Right atrium auricular region (tissue), 2 donors: Measurements from ENCODE around the gene PRH2. TPM values are rescaled to one million over a fixed set of nuclear protein-coding genes. Genes with fewer than 3 reads are reported as not detected.

Experiments used
- DNase-seq: peaks from one replicate; pipeline ENCODE4 v3.0.0-alpha.2; 2019; ENCODE audit warnings: low spot score
- H3K27ac ChIP-seq, 2 donors: fragments of 200-600 bp; sonication (generic); 1 replicate in 1 of 2; 2 replicates in 1 of 2; pipeline ENCODE4 v1.5.1; 2016 to 2019
- H3K27me3 ChIP-seq, 2 donors: fragments of 200-600 bp; sonication (generic); one replicate each; pipeline versions ENCODE4 v1.5.1 to v1.6.0; 2017 to 2019
- H3K36me3 ChIP-seq: fragments of 200-600 bp; sonication (generic); one replicate; pipeline ENCODE4 v1.5.1; 2016
- H3K4me1 ChIP-seq, 2 donors: fragments of 200-600 bp; sonication (generic); one replicate each; pipeline versions ENCODE4 v1.5.1 to v1.6.0; 2017 to 2019
- H3K4me3 ChIP-seq, 2 donors: fragments of 200-600 bp; sonication (generic); 1 replicate in 1 of 2; 2 replicates in 1 of 2; pipeline ENCODE4 v1.5.1; 2017 to 2019; ENCODE audit warnings: mild to moderate bottlenecking in 1 of 2, moderate library complexity in 1 of 2
- H3K9me3 ChIP-seq, 2 donors: fragments of 200-600 bp; sonication (generic); one replicate each; pipeline ENCODE4 v1.5.1; 2019
- total RNA-seq, 2 donors: library from RNA; depleted of rRNA; stranded (reverse); fragments of >200 nt; gene quantifications; one replicate each; pipeline ENCODE4 v1.1.0, GENCODE V29; 2016
- TF ChIP-seq, protein P1 (sequence below), 2 donors: fragments of 200-600 bp; sonication (generic); IDR thresholded peaks; one replicate each; pipeline ENCODE4 v1.5.1; 2019; ENCODE audit warnings: antibody characterized with exemption in 2 of 2

Gene PRH2
- total RNA-seq, 2 donors from 2014 or later: not detected

DNA sequence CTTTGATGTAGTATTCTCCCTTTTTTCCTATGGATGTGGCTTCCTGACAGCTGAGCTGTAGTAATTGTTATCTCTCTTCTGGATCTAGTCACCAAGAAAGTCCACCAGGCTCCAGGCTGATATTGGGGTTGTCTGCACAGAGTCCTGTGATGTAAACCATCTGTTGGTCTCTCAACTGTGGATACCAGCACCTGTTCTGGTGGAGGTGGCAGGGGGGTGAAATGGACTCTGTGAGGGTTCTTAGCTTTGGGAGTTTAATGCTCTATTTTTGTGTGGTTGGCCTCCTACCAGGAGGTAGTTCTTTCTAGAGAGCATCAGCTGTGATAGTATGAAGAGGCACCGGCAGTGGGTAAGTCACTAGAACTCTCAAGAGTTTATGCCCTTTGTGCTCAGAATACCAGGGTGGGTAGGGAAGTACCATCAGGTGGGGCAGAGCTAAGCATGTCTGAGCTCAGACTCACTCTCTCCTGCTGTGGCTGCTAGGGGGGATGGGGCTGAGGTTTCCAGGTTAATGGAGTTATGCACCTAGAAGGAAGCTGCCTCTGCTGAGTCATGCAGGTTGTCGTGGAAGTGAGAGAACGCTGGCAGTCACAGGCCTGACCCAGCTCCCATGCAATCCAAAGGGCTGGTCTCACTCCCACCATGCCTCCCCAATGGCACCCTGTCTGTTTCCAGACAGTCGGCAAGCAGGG, 13.0 kb downstream of the PRH2 start:
- H3K27ac ChIP-seq: no peak overlapping the region
- no peaks in the 10 kb centered on the region for H3K4me1 ChIP-seq
- H3K4me3 ChIP-seq: no peak overlapping the region
- TF ChIP-seq, protein P1, sequence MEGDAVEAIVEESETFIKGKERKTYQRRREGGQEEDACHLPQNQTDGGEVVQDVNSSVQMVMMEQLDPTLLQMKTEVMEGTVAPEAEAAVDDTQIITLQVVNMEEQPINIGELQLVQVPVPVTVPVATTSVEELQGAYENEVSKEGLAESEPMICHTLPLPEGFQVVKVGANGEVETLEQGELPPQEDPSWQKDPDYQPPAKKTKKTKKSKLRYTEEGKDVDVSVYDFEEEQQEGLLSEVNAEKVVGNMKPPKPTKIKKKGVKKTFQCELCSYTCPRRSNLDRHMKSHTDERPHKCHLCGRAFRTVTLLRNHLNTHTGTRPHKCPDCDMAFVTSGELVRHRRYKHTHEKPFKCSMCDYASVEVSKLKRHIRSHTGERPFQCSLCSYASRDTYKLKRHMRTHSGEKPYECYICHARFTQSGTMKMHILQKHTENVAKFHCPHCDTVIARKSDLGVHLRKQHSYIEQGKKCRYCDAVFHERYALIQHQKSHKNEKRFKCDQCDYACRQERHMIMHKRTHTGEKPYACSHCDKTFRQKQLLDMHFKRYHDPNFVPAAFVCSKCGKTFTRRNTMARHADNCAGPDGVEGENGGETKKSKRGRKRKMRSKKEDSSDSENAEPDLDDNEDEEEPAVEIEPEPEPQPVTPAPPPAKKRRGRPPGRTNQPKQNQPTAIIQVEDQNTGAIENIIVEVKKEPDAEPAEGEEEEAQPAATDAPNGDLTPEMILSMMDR (IDR thresholded peaks at IDR 0.05): no peak
- no peaks in the 10 kb centered on the region for H3K36me3 ChIP-seq
- no peaks in the 10 kb centered on the region for H3K9me3 ChIP-seq
- no peaks in the 10 kb centered on the region for H3K27me3 ChIP-seq
- DNase-seq: no peak

DNA sequence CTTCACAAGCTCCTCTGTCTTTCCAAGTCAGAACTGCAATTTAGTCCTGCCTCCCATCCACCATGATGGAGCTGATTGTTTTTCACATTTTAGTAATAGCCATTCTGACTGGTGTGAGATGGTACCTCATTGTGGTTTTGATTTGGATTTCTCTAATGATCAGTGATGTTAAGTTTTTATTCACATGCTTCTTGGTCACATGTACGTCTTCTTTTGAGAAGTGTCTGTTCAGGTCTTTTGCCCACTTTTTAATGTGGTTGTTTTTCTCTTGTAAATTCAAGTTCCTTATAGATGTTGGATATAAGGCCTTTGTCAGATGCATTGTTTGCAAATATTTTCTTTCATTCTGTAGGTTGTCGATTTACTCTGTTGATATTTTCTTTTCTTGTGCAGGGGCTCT, 14.1 kb downstream of the PRH2 start:
- no peaks in the 10 kb centered on the region for H3K36me3 ChIP-seq
- DNase-seq: no peak
- H3K9me3 ChIP-seq: no peaks in the 10 kb centered on the region
- no peak overlapping the region for H3K4me3 ChIP-seq
- TF ChIP-seq, protein P1 (IDR thresholded peaks at IDR 0.05): no peak
- no peaks in the 10 kb centered on the region for H3K27me3 ChIP-seq
- H3K27ac ChIP-seq: no peak overlapping the region
- no peaks in the 10 kb centered on the region for H3K4me1 ChIP-seq

- TF ChIP-seq, protein P1 (IDR thresholded peaks at IDR 0.05): no peak
- DNase-seq: no peak
- H3K36me3 ChIP-seq: no peaks in the 10 kb centered on the region
Measured at GRCh38 chr12:10952645-10953044, 23.6 kb downstream of the PRH2 start.

GRCh38 chr12:10956085-10956484, 27.0 kb downstream of the PRH2 start:
- Histone ChIP-seq H3K27ac (no peak overlapping the region), H3K27me3 (no peaks in the 10 kb centered on the region), H3K4me1 (no peaks in the 10 kb centered on the region), H3K4me3 (no peak overlapping the region), H3K36me3 (no peaks in the 10 kb centered on the region), H3K9me3 (no peaks in the 10 kb centered on the region)
- TF ChIP-seq, protein P1 (IDR thresholded peaks at IDR 0.05): no peak
- DNase-seq: no peak

More at GRCh38 chr12:10952645-10953044, 23.6 kb downstream of the PRH2 start:
- no peaks in the 10 kb centered on the region for H3K4me1 ChIP-seq
- H3K4me3 ChIP-seq: no peak overlapping the region
- H3K27ac ChIP-seq: no peak overlapping the region
- H3K27me3 ChIP-seq: no peaks in the 10 kb centered on the region
- no peaks in the 10 kb centered on the region for H3K9me3 ChIP-seq

DNA sequence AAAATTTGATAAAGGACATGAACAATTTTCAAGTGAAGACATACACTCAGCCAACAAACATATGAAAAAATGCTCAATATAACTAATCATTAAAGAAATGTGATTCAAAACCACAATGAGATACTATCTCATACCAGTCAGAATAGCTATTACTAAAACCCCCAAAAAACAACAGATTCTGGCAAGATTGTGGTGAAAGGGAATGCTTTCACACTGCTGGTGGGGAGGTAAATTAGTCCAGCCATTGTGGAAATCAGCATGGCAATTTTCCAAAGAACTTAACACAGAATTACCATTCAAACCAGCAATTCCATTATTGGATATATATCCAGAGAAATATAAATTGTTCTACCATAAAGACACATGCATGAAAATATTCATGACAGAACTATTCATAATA, 28.7 kb downstream of the PRH2 start:
- Histone ChIP-seq H3K4me3 (no peak overlapping the region), H3K27ac (no peak overlapping the region), H3K36me3 (no peaks in the 10 kb centered on the region), H3K4me1 (no peaks in the 10 kb centered on the region), H3K27me3 (no peaks in the 10 kb centered on the region), H3K9me3 (no peaks in the 10 kb centered on the region)
- DNase-seq: no peak
- TF ChIP-seq, protein P1 (IDR thresholded peaks at IDR 0.05): no peak

GRCh38 chr12:10959804-10960203, 30.8 kb downstream of the PRH2 start:
- Histone ChIP-seq H3K36me3 (no peaks in the 10 kb centered on the region), H3K27me3 (no peaks in the 10 kb centered on the region), H3K4me3 (no peak overlapping the region), H3K27ac (no peak overlapping the region), H3K9me3 (no peaks in the 10 kb centered on the region), H3K4me1 (no peaks in the 10 kb centered on the region)
- TF ChIP-seq, protein P1 (IDR thresholded peaks at IDR 0.05): no peak
- no peak for DNase-seq
